RWPE2 (cell line): ENCODE measurements around the gene DLGAP3.

Experiments
- ATAC-seq: fragments of 200-7000 bp; cut with Tn5 transposase; 3 replicates; pipeline ENCODE4 v1.9.1; 2021; ENCODE audit warnings: low read depth
- DNase-seq: peaks from one replicate; pipeline ENCODE4 v3.0.0-alpha.2; 2020; ENCODE audit warnings: low spot score
- H3K27ac ChIP-seq: fragments of 450-650 bp; 2 replicates; pipeline ENCODE4 v1.5.1; 2017; ENCODE audit warnings: mild to moderate bottlenecking; ENCODE audit not compliant: poor library complexity, severe bottlenecking
- H3K27me3 ChIP-seq: fragments of 250-450 bp; sonication (Bioruptor Pico); 2 replicates; pipeline ENCODE4 v1.5.1; 2021; ENCODE audit warnings: mild to moderate bottlenecking, moderate library complexity; ENCODE audit not compliant: insufficient read depth, poor library complexity, severe bottlenecking
- H3K36me3 ChIP-seq: fragments of 250-450 bp; sonication (Bioruptor Pico); 2 replicates; pipeline ENCODE4 v1.5.1; 2020; ENCODE audit warnings: low read depth, mild to moderate bottlenecking, moderate library complexity
- H3K4me1 ChIP-seq: fragments of 250-450 bp; sonication (Bioruptor Pico); 2 replicates; pipeline ENCODE4 v1.5.1; 2021; ENCODE audit warnings: mild to moderate bottlenecking, moderate library complexity; ENCODE audit not compliant: insufficient read depth, poor library complexity, severe bottlenecking
- H3K4me3 ChIP-seq: fragments of 250-450 bp; sonication (Bioruptor Pico); 2 replicates; pipeline ENCODE4 v1.5.1; 2021; ENCODE audit warnings: mild to moderate bottlenecking, moderate library complexity; ENCODE audit not compliant: severe bottlenecking
- H3K9me3 ChIP-seq: fragments of 250-450 bp; sonication (Bioruptor Pico); 2 replicates; pipeline ENCODE4 v1.5.1; 2021; ENCODE audit warnings: mild to moderate bottlenecking, moderate library complexity; ENCODE audit not compliant: severe bottlenecking
- TF ChIP-seq, protein P1 (sequence below): fragments of 450-650 bp; IDR thresholded peaks from one replicate; pipeline ENCODE4 v1.5.1; 2017; ENCODE audit warnings: mild to moderate bottlenecking, moderate library complexity; ENCODE audit not compliant: poor library complexity, severe bottlenecking

The DLGAP3 gene

GRCh38 chr1:34868230-34869049 lies 61.0 kb downstream of the DLGAP3 start:
- H3K27ac ChIP-seq: no peak overlapping the region
- ATAC-seq (no peak), DNase-seq (no peak)
- H3K4me3 ChIP-seq: no peak overlapping the region
- H3K27me3 ChIP-seq: peaks cover 18% of the 10 kb centered on the region
- no peaks in the 10 kb centered on the region for H3K36me3 ChIP-seq
- TF ChIP-seq, protein P1, sequence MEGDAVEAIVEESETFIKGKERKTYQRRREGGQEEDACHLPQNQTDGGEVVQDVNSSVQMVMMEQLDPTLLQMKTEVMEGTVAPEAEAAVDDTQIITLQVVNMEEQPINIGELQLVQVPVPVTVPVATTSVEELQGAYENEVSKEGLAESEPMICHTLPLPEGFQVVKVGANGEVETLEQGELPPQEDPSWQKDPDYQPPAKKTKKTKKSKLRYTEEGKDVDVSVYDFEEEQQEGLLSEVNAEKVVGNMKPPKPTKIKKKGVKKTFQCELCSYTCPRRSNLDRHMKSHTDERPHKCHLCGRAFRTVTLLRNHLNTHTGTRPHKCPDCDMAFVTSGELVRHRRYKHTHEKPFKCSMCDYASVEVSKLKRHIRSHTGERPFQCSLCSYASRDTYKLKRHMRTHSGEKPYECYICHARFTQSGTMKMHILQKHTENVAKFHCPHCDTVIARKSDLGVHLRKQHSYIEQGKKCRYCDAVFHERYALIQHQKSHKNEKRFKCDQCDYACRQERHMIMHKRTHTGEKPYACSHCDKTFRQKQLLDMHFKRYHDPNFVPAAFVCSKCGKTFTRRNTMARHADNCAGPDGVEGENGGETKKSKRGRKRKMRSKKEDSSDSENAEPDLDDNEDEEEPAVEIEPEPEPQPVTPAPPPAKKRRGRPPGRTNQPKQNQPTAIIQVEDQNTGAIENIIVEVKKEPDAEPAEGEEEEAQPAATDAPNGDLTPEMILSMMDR: no peak
- H3K4me1 ChIP-seq: no peaks in the 10 kb centered on the region
- no peaks in the 10 kb centered on the region for H3K9me3 ChIP-seq

DNA sequence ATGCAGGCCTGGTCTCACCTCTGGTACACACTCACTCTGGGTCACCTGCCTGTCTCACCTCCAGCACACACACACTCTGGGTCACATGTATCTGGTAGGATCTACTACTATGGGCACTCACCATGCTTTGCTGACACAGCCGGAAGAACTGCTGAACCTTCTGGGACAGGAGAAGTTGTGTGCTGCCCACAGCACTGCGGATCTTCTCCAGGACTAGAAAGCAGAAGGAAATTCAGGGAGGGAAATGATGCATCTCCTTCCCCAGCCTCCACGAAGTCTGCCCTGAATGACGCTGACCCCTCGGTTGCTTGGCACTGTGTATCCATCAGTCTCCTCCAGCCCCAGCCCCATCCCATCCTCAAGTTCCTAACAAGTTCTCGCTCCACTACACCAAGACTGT lies 62.0 kb downstream of the DLGAP3 start:
- no peak overlapping the region for H3K4me3 ChIP-seq
- DNase-seq (no peak), ATAC-seq (no peak)
- peaks cover 10% of the 10 kb centered on the region for H3K27me3 ChIP-seq
- H3K36me3 ChIP-seq: no peaks in the 10 kb centered on the region
- no peak overlapping the region for H3K27ac ChIP-seq
- H3K4me1 ChIP-seq: no peaks in the 10 kb centered on the region
- no peaks in the 10 kb centered on the region for H3K9me3 ChIP-seq
- TF ChIP-seq, protein P1: no peak

GRCh38 chr1:34866762-34867109 lies 62.7 kb downstream of the DLGAP3 start:
- Histone ChIP-seq H3K9me3 (no peaks in the 10 kb centered on the region), H3K27ac (no peak overlapping the region), H3K36me3 (no peaks in the 10 kb centered on the region), H3K27me3 (peaks cover 3% of the 10 kb centered on the region), H3K4me3 (peak overlapping the region; percentile 57), H3K4me1 (no peaks in the 10 kb centered on the region)
- ATAC-seq (no peak), DNase-seq (no peak)
- TF ChIP-seq, protein P1: no peak

DNA sequence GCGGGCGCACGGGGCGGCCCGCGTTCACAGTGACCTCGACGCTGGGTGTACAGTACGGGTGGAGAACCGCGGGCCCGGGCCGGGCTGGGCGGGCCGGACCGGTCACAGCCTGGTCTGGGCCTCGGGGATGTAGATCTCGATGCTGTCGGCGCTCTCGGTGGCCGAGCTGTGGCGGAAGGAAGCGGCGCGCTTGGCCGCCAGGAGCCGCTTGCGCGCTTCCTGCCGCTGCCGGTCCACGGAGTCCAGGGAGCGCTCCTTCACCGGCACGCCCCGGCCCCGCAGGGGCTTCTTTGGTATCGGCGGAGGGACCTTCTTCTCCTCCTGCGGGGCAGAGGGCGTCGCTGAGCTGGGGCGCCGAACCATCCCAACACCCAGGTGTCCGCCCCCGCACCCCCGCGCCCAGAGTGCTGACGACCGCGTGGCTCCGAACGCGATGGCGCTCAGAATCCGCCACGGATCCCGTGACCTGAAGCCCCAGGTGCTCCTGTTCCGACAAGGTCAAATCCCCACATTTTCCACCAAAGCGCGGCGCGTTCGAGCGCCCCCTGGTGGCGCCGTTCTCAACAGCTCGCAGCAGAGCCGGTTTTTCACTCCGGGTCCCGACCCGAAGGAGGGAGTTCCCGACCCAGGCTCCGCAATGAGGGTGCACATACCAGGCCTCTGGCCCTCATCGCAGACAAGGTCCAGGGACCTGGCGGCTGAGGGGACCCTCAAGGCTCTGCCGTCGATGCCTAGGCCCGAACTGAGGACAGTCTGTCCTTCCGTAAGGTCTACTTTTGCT lies 63.3 kb downstream of the DLGAP3 start:
- H3K27ac ChIP-seq: peak overlapping the region; percentile 18
- peak overlapping the region; percentile 57 for H3K4me3 ChIP-seq
- ATAC-seq (peak; percentile 69), DNase-seq (no peak)
- TF ChIP-seq, protein P1: peak; percentile 94
- H3K27me3 ChIP-seq: no peaks in the 10 kb centered on the region
- H3K9me3 ChIP-seq: no peaks in the 10 kb centered on the region
- H3K4me1 ChIP-seq: no peaks in the 10 kb centered on the region
- H3K36me3 ChIP-seq: no peaks in the 10 kb centered on the region

DNA sequence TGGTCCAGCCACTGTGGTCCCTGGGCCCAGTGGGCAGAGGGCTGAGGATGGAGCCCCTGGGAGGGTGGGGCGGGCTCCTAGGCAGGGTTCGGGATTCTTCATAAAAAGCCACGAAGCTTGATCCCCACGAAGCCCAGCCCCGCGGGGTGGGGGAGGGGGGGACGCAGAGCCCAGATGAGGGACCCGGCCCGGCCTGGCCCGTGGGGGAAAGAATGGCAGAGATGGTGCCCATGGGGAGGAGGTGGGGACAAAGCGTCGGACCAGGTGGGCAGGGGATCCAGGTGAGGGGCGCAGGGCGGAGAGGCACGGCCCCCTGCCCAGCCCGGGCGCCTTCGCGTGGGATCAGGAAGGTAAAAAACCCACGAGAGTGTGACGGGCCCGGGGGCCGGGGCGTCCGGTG lies 63.9 kb downstream of the DLGAP3 start:
- peak overlapping the region; percentile 57 for H3K4me3 ChIP-seq
- H3K36me3 ChIP-seq: no peaks in the 10 kb centered on the region
- no peaks in the 10 kb centered on the region for H3K27me3 ChIP-seq
- no peaks in the 10 kb centered on the region for H3K4me1 ChIP-seq
- H3K27ac ChIP-seq: peak overlapping the region; percentile 18
- ATAC-seq (no peak), DNase-seq (no peak)
- no peaks in the 10 kb centered on the region for H3K9me3 ChIP-seq
- TF ChIP-seq, protein P1: no peak
